ENCODE data around the gene NRG3. TPM values are rescaled to one million over a fixed set of nuclear protein-coding genes. Genes with fewer than 3 reads are reported as not detected.

The NRG3 gene
- total and polyA plus RNA-seq, 3 donors from 2014 or later = 2.7 to 3.9 (median 2.7) TPM

GRCh38 chr10:82477776-82478175, 602.8 kb downstream of the NRG3 start:
- Histone ChIP-seq H3K9me3 (no peaks in the 10 kb centered on the region), H3K4me1 (no peaks in the 10 kb centered on the region), H3K36me3 (ENCODE audit: low read depth, missing control alignments) (no peaks in the 10 kb centered on the region), H3K27ac (no peak overlapping the region), H3K4me3 (no peak overlapping the region), H3K27me3 (no peaks in the 10 kb centered on the region)
- no peak for DNase-seq
- TF ChIP-seq CTCF (IDR thresholded peaks at IDR 0.05) = no peak
- TF ChIP-seq POLR2A (IDR thresholded peaks at IDR 0.05) = no peak
- WGBS, 2 donors = 62 to 64% methylated on average over 4 of the region's 4 CpGs
- intact Hi-C loops (cut with DNase I; ENCODE audit: low total_unique reads) = no loop called here

- no peak for DNase-seq
- Histone ChIP-seq H3K27me3 (no peaks in the 10 kb centered on the region), H3K36me3 (ENCODE audit: low read depth, missing control alignments) (no peaks in the 10 kb centered on the region), H3K9me3 (no peaks in the 10 kb centered on the region), H3K27ac (no peak overlapping the region), H3K4me3 (no peak overlapping the region), H3K4me1 (no peaks in the 10 kb centered on the region)
- TF ChIP-seq CTCF (IDR thresholded peaks at IDR 0.05) = no peak
- no peak for TF ChIP-seq POLR2A (IDR thresholded peaks at IDR 0.05)
- intact Hi-C loops (cut with DNase I; ENCODE audit: low total_unique reads) = no loop called here
- WGBS, 2 donors = 71 to 72% methylated on average over 2 of the region's 2 CpGs
Observed at GRCh38 chr10:82492647-82493046, 617.7 kb downstream of the NRG3 start.

- Histone ChIP-seq H3K4me3 (no peak overlapping the region), H3K9me3 (no peaks in the 10 kb centered on the region), H3K27ac (no peak overlapping the region), H3K27me3 (no peaks in the 10 kb centered on the region), H3K4me1 (no peaks in the 10 kb centered on the region), H3K36me3 (ENCODE audit: low read depth, missing control alignments) (no peaks in the 10 kb centered on the region)
- intact Hi-C loops (cut with DNase I; ENCODE audit: low total_unique reads) = no loop called here
- 19 to 39% methylated on average over 1 of the region's 1 CpG for WGBS, 2 donors
- TF ChIP-seq CTCF (IDR thresholded peaks at IDR 0.05) (no peak), POLR2A (IDR thresholded peaks at IDR 0.05) (no peak)
- DNase-seq = no peak
Observed at GRCh38 chr10:82496114-82496513, 621.1 kb downstream of the NRG3 start.

GRCh38 chr10:82497439-82497838, 622.4 kb downstream of the NRG3 start:
- intact Hi-C loops (cut with DNase I; ENCODE audit: low total_unique reads) = no loop called here
- DNase-seq = no peak
- 70 to 79% methylated on average over 2 of the region's 2 CpGs for WGBS, 2 donors
- H3K36me3 ChIP-seq (ENCODE audit: low read depth, missing control alignments) = no peaks in the 10 kb centered on the region
- H3K9me3 ChIP-seq = no peaks in the 10 kb centered on the region
- TF ChIP-seq POLR2A (IDR thresholded peaks at IDR 0.05) (no peak), CTCF (IDR thresholded peaks at IDR 0.05) (no peak)
- no peaks in the 10 kb centered on the region for H3K27me3 ChIP-seq
- H3K4me1 ChIP-seq = no peaks in the 10 kb centered on the region
- no peak overlapping the region for H3K27ac ChIP-seq
- H3K4me3 ChIP-seq = no peak overlapping the region

GRCh38 chr10:82498976-82499375, 624.0 kb downstream of the NRG3 start:
- Histone ChIP-seq H3K27me3 (no peaks in the 10 kb centered on the region), H3K36me3 (ENCODE audit: low read depth, missing control alignments) (no peaks in the 10 kb centered on the region), H3K27ac (no peak overlapping the region), H3K9me3 (no peaks in the 10 kb centered on the region), H3K4me1 (no peaks in the 10 kb centered on the region), H3K4me3 (no peak overlapping the region)
- TF ChIP-seq CTCF (IDR thresholded peaks at IDR 0.05) = no peak
- no peak for TF ChIP-seq POLR2A (IDR thresholded peaks at IDR 0.05)
- DNase-seq = no peak
- intact Hi-C loops (cut with DNase I; ENCODE audit: low total_unique reads) = no loop called here

Measured in testis (tissue), 3 donors.